Measurements from ENCODE around the gene GFAP. TPM values are rescaled to one million over a fixed set of nuclear protein-coding genes. Genes with fewer than 3 reads are reported as not detected.
A peak's percentile ranks its signal among the peaks of the same experiment; 100 is the strongest.

GFAP gene
- total RNA-seq, 1 donor from 2014 or later, result not detected

DNA sequence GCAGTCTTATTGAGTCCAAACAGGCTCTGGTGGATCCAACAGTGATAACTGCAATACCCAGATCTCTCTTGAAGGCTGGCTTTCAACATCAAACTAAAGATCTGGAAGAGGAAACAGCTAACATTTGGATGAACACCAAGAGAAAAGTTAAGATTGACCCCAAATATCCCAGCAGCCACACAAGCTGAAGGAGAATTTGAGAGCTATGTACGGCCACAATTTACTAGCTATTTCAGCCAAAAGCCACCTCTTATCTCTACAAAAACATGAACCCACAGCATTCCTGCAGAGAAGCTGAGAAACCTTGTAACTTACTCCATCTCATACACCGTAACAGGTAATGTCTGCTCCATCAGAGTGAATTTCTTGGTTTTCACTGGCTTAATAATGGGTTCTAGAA lies 30.4 kb downstream of the GFAP start:
- no peak overlapping the region for H3K4me3 Mint-ChIP-seq (ENCODE audit: unreplicated experiment)
- H3K9me3 Mint-ChIP-seq (ENCODE audit: unreplicated experiment), result peaks cover 2% of the 10 kb centered on the region
- no peak overlapping the region for H3K27ac Mint-ChIP-seq (ENCODE audit: unreplicated experiment)
- no peak for DNase-seq
- no peaks in the 10 kb centered on the region for H3K4me1 Mint-ChIP-seq (ENCODE audit: low read depth, unreplicated experiment)
- H3K27me3 Mint-ChIP-seq (ENCODE audit: unreplicated experiment), result no peaks in the 10 kb centered on the region
- H3K36me3 Mint-ChIP-seq (ENCODE audit: unreplicated experiment), result no peaks in the 10 kb centered on the region
- TF ChIP-seq, protein P1, sequence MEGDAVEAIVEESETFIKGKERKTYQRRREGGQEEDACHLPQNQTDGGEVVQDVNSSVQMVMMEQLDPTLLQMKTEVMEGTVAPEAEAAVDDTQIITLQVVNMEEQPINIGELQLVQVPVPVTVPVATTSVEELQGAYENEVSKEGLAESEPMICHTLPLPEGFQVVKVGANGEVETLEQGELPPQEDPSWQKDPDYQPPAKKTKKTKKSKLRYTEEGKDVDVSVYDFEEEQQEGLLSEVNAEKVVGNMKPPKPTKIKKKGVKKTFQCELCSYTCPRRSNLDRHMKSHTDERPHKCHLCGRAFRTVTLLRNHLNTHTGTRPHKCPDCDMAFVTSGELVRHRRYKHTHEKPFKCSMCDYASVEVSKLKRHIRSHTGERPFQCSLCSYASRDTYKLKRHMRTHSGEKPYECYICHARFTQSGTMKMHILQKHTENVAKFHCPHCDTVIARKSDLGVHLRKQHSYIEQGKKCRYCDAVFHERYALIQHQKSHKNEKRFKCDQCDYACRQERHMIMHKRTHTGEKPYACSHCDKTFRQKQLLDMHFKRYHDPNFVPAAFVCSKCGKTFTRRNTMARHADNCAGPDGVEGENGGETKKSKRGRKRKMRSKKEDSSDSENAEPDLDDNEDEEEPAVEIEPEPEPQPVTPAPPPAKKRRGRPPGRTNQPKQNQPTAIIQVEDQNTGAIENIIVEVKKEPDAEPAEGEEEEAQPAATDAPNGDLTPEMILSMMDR (IDR thresholded peaks at IDR 0.05; ENCODE audit: partially characterized antibody, unreplicated experiment), result no peak

DNA sequence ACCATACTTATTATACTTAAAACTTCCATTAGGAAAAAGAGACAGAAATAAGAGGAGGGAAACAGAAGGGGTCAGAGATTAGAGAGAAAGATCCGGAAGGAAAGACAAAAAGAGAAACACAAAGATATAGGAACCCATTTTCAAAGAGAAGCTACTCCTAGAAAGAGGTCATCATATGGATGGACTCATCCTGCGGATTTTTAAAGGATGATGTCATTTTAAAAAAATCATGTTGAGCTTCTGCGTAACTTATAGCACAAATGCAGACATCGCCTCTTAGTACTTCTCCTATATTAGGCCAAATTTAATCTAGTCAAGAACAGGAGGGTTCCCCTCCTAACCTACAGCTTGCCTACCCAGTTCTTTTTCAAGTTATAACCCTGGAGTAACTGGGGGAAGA lies 34.2 kb downstream of the GFAP start:
- no peaks in the 10 kb centered on the region for H3K36me3 Mint-ChIP-seq (ENCODE audit: unreplicated experiment)
- peaks cover 2% of the 10 kb centered on the region for H3K4me1 Mint-ChIP-seq (ENCODE audit: low read depth, unreplicated experiment)
- TF ChIP-seq, protein P1 (IDR thresholded peaks at IDR 0.05; ENCODE audit: partially characterized antibody, unreplicated experiment), result no peak
- H3K9me3 Mint-ChIP-seq (ENCODE audit: unreplicated experiment), result peaks cover 2% of the 10 kb centered on the region
- H3K27me3 Mint-ChIP-seq (ENCODE audit: unreplicated experiment), result peaks cover 2% of the 10 kb centered on the region
- H3K27ac Mint-ChIP-seq (ENCODE audit: unreplicated experiment), result no peak overlapping the region
- no peak overlapping the region for H3K4me3 Mint-ChIP-seq (ENCODE audit: unreplicated experiment)
- no peak for DNase-seq

DNA sequence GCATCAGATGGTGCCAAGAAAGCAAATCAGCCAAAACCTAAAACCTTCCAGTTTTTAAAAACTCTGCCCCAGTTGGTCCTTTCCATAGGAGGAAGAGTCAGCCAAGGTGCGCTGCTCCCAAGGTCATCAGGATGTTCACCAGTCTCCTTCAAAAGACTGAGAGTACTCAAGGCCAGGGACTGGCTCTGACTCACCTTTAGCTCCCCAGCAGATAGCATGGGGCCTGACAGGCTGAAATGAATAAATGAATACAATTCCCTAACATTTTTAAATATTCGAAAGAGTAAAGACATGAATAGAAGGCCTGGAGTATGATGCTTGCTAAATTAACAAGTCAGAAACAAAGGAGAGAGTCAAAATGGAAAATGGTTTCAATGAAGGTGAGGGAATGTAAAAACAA lies 35.2 kb downstream of the GFAP start:
- Mint-ChIP-seq H3K36me3 (ENCODE audit: unreplicated experiment) (no peaks in the 10 kb centered on the region), H3K9me3 (ENCODE audit: unreplicated experiment) (peaks cover 2% of the 10 kb centered on the region), H3K4me3 (ENCODE audit: unreplicated experiment) (no peak overlapping the region), H3K27ac (ENCODE audit: unreplicated experiment) (no peak overlapping the region), H3K27me3 (ENCODE audit: unreplicated experiment) (peaks cover 2% of the 10 kb centered on the region), H3K4me1 (ENCODE audit: low read depth, unreplicated experiment) (peaks cover 2% of the 10 kb centered on the region)
- no peak for DNase-seq
- TF ChIP-seq, protein P1 (IDR thresholded peaks at IDR 0.05; ENCODE audit: partially characterized antibody, unreplicated experiment), result no peak

DNA sequence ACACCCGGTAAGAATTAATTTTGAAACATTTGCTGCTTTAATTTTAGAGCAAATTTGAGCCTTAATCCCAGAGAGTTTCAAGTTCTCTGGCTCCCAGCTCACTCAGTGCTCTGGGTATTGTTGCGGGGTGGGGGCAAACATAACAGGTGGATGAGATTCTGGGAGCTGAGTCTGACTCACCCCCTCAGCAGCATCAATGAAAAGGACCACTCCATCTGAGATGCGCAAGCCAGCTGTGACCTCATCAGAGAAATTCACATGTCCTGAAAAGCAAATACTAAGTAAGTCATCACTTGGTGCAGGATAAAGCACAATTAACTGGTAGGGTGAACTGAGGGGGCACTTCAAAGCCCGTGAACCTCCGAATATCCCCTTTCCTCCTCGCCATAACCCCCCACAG lies 35.9 kb downstream of the GFAP start:
- DNase-seq, result no peak
- H3K36me3 Mint-ChIP-seq (ENCODE audit: unreplicated experiment), result no peaks in the 10 kb centered on the region
- H3K9me3 Mint-ChIP-seq (ENCODE audit: unreplicated experiment), result peaks cover 2% of the 10 kb centered on the region
- H3K4me3 Mint-ChIP-seq (ENCODE audit: unreplicated experiment), result no peak overlapping the region
- no peak overlapping the region for H3K27ac Mint-ChIP-seq (ENCODE audit: unreplicated experiment)
- peaks cover 2% of the 10 kb centered on the region for H3K4me1 Mint-ChIP-seq (ENCODE audit: low read depth, unreplicated experiment)
- TF ChIP-seq, protein P1 (IDR thresholded peaks at IDR 0.05; ENCODE audit: partially characterized antibody, unreplicated experiment), result no peak
- H3K27me3 Mint-ChIP-seq (ENCODE audit: unreplicated experiment), result peaks cover 2% of the 10 kb centered on the region

DNA sequence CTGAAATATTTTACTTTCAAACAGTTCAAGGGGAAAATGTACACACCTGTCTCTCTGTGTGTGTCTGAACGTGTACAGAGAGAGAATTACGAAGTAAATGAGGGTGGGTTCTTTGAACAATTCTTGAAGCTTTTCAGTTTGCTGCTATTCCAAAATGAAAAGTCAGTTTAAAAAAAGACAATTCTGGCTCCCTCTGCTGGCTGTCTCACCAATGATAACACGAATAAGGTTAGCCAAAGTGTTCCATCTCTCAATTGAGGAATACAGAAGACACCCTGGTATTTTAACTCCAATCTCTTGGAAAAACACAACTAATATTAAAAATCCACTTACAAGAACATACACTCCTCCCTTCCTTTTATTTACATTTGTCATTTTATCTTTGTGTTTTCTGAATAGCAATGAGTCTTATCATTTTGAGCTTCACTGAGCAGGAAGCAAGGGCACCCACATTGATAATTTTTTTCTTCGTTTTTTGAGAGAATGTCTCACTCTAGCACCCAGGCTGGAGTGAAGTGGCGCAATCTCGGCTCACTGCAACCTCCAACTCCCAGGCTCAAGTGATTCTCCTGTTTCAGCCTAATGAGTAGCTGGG lies 36.6 kb downstream of the GFAP start:
- DNase-seq, result peak; percentile 43
- Mint-ChIP-seq H3K9me3 (ENCODE audit: unreplicated experiment) (peaks cover 2% of the 10 kb centered on the region), H3K36me3 (ENCODE audit: unreplicated experiment) (no peaks in the 10 kb centered on the region), H3K27me3 (ENCODE audit: unreplicated experiment) (peaks cover 2% of the 10 kb centered on the region), H3K27ac (ENCODE audit: unreplicated experiment) (no peak overlapping the region), H3K4me3 (ENCODE audit: unreplicated experiment) (no peak overlapping the region), H3K4me1 (ENCODE audit: low read depth, unreplicated experiment) (peaks cover 2% of the 10 kb centered on the region)
- TF ChIP-seq, protein P1 (IDR thresholded peaks at IDR 0.05; ENCODE audit: partially characterized antibody, unreplicated experiment), result peak; percentile 70
